OCI-LY7 (cell line): ENCODE data around the gene KCTD21. TPM values are rescaled to one million over a fixed set of nuclear protein-coding genes. Genes with fewer than 3 reads are reported as not detected.
A peak's percentile ranks its signal among the peaks of the same experiment; 100 is the strongest.

Experiments used
- BruUV-seq: library from RNA; stranded (reverse); fragments of 400-500 nt; replicated peaks from 2 replicates; lab custom pipeline; 2021; lab: Mats Ljungman, UMichigan
- CTCF ChIA-PET: fragments of 300-600 bp; sonication (Branson Sonifier 250); formaldehyde crosslinking; loops from one replicate; lab custom pipeline; 2022; ENCODE audit warnings: antibody characterized with exemption; ENCODE audit not compliant: unreplicated experiment; lab: Charles Lee
- POLR2A ChIA-PET: fragments of 300-600 bp; sonication (Branson Sonifier 250); formaldehyde crosslinking; loops from one replicate; lab custom pipeline; 2022; ENCODE audit warnings: antibody characterized with exemption; lab: Charles Lee
- DNase-seq: peaks from one replicate; pipeline ENCODE4 v3.0.0-alpha.2; 2015; ENCODE audit warnings: low spot score
- H2AFZ ChIP-seq: fragments of 200-600 bp; sonication (generic), shearing (Covaris generic); 2 replicates; pipeline ENCODE4 v1.6.1; 2014; ENCODE audit warnings: mild to moderate bottlenecking, antibody characterized with exemption, low read length, moderate library complexity
- H3K27ac ChIP-seq: fragments of 200-600 bp; sonication (generic); 2 replicates; pipeline ENCODE4 v1.5.1; 2014; ENCODE audit warnings: mixed run types, low read depth, mild to moderate bottlenecking, moderate library complexity, low read length, inconsistent platforms; ENCODE audit not compliant: poor library complexity, severe bottlenecking
- H3K36me3 ChIP-seq: fragments of 200-600 bp; sonication (generic); 2 replicates; pipeline ENCODE4 v1.6.1; 2014; ENCODE audit warnings: mild to moderate bottlenecking, antibody characterized with exemption, low read length, moderate library complexity, mixed read lengths; ENCODE audit not compliant: insufficient read depth
- H3K4me1 ChIP-seq: fragments of 200-600 bp; sonication (generic); 2 replicates; pipeline ENCODE4 v1.5.1; 2014; ENCODE audit warnings: mild to moderate bottlenecking, low read length; ENCODE audit not compliant: insufficient read depth, poor library complexity, severe bottlenecking
- H3K4me2 ChIP-seq: fragments of 200-600 bp; sonication (generic); 2 replicates; pipeline ENCODE4 v1.6.1; 2014; ENCODE audit warnings: mild to moderate bottlenecking, low read length
- H3K4me3 ChIP-seq: fragments of 200-600 bp; sonication (generic); 2 replicates; pipeline ENCODE4 v1.5.1; 2014; ENCODE audit warnings: mild to moderate bottlenecking, low read depth, low read length; ENCODE audit not compliant: poor library complexity, severe bottlenecking
- H3K79me2 ChIP-seq: fragments of 200-600 bp; sonication (generic); 2 replicates; pipeline ENCODE4 v1.6.1; 2016; ENCODE audit warnings: low read depth, mild to moderate bottlenecking, low read length, moderate library complexity, mixed read lengths; ENCODE audit not compliant: insufficient read depth
- H3K9me2 ChIP-seq: fragments of 200-600 bp; sonication (generic); 2 replicates; pipeline ENCODE4 v1.6.1; 2016; ENCODE audit warnings: mild to moderate bottlenecking, low read length, mixed read lengths; ENCODE audit not compliant: insufficient read depth
- H3K9me3 ChIP-seq: fragments of 200-600 bp; sonication (generic); 2 replicates; pipeline ENCODE4 v1.6.1; 2014; ENCODE audit warnings: mild to moderate bottlenecking, mixed run types, low read length, mixed read lengths
- H4K20me1 ChIP-seq: fragments of 200-600 bp; sonication (generic); 2 replicates; pipeline ENCODE4 v1.6.1; 2014; ENCODE audit warnings: mild to moderate bottlenecking, antibody characterized with exemption, low read length, moderate library complexity, mixed read lengths; ENCODE audit not compliant: insufficient read depth
- EZH2phosphoT487 ChIP-seq: fragments of 200-600 bp; sonication (generic); IDR thresholded peaks from 2 replicates; pipeline ENCODE4 v1.6.1; 2018; ENCODE audit warnings: low read depth, borderline replicate concordance, mild to moderate bottlenecking, mixed run types, antibody characterized with exemption, low read length, moderate library complexity, mixed read lengths
- intact Hi-C: fragments of 100-400 bp; cut with micrococcal nuclease; formaldehyde crosslinking; loops from one replicate; pipeline ENCODE4 v1.10.0; 2022; ENCODE audit not compliant: unreplicated experiment
- total RNA-seq, 2 experiments: library from RNA; depleted of rRNA in 1 of 2; stranded (reverse); fragments of >200 nt in 1 of 2; shearing (Covaris generic) in 1 of 2; gene quantifications; 2 replicates each; pipeline ENCODE4 v1.2.3, GENCODE V29; 2014 to 2022
- TF ChIP-seq, protein P1 (sequence below): fragments of 200-600 bp; sonication (generic); conservative IDR thresholded peaks from 2 replicates; pipeline ENCODE4 v1.5.1; 2014; ENCODE audit warnings: mild to moderate bottlenecking, antibody characterized with exemption, low read length, moderate library complexity, mixed read lengths

The KCTD21 gene
- total RNA-seq, 2 experiments from 2014 or later: 1.5 to 2.5 TPM

DNA sequence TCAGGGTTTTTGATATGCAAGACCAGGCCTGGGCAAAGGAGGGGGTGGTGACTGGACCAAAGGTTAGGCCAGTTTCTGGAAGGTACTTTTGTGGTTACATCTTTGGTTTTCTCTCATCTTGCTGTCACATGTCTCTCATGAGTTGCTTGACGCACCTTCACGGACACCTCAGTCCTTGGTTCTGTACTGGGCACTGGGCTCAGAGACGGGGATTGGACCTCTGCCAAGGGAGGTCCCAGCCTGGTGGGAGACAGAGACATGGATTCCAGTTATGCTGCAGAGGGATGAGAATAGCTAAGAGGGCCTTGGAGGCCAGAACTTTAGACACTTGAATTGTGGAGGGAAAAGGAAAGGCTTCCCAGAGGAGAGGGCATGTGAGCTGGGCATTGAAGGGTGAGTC is 1.9 kb upstream of the KCTD21 start:
- ChIA-PET CTCF (no interaction called here), POLR2A (interaction anchor here (1.7 to 2.2 kb wide), 2 partner anchors 10 to 51 kb away, joined by 4 to 5 read pairs; partner anchors contain the start of gene ALG8)
- Histone ChIP-seq H2AFZ (no peak overlapping the region; the same call in 1 of the 2 replicates), H3K9me3 (no peaks in the 10 kb centered on the region), H3K27ac (no peak overlapping the region), H3K4me1 (peaks cover 24% of the 10 kb centered on the region), H4K20me1 (no peaks in the 10 kb centered on the region), H3K4me3 (no peak overlapping the region), H3K4me2 (peak overlapping the region; percentile 84), H3K36me3 (no peaks in the 10 kb centered on the region), H3K79me2 (no peaks in the 10 kb centered on the region), H3K9me2 (no peaks in the 10 kb centered on the region)
- no TSS peak for BruUV-seq
- intact Hi-C loops: no loop called here
- TF ChIP-seq, protein P1, sequence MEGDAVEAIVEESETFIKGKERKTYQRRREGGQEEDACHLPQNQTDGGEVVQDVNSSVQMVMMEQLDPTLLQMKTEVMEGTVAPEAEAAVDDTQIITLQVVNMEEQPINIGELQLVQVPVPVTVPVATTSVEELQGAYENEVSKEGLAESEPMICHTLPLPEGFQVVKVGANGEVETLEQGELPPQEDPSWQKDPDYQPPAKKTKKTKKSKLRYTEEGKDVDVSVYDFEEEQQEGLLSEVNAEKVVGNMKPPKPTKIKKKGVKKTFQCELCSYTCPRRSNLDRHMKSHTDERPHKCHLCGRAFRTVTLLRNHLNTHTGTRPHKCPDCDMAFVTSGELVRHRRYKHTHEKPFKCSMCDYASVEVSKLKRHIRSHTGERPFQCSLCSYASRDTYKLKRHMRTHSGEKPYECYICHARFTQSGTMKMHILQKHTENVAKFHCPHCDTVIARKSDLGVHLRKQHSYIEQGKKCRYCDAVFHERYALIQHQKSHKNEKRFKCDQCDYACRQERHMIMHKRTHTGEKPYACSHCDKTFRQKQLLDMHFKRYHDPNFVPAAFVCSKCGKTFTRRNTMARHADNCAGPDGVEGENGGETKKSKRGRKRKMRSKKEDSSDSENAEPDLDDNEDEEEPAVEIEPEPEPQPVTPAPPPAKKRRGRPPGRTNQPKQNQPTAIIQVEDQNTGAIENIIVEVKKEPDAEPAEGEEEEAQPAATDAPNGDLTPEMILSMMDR: no peak
- no peak for TF ChIP-seq EZH2phosphoT487
- no peak for DNase-seq

DNA sequence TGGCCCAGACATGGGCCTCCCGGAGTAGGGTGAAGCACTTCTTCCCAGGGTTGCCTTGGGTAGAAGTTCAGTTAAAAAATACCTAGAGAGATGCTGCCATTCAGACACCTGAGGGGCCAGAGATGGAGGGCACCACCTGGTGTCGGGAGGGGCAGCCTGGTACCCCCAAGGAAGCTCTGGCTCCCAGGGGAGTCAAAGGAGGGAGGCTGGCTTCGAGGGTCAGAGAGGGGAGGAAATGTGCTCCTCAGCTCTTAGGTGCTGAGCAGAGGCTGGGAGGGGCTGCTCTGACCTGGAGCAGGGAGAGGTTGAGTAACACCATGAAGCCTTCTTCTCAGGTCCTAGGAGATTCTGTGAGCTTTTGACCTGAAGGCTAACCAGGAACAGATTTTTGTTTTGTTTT is 1.4 kb upstream of the KCTD21 start:
- Histone ChIP-seq H3K4me2 (peak overlapping the region; percentile 84), H3K9me2 (no peaks in the 10 kb centered on the region), H3K79me2 (no peaks in the 10 kb centered on the region), H2AFZ (no peak overlapping the region; the same call in 1 of the 2 replicates), H3K4me3 (peak overlapping the region; percentile 79), H3K27ac (no peak overlapping the region), H3K36me3 (no peaks in the 10 kb centered on the region), H3K4me1 (peaks cover 24% of the 10 kb centered on the region), H3K9me3 (no peaks in the 10 kb centered on the region), H4K20me1 (no peaks in the 10 kb centered on the region)
- DNase-seq: peak; percentile 39
- intact Hi-C loops: loop anchor here (2.0 kb wide), 2 partner anchors 33 to 195 kb away; partner anchors contain the start of gene INTS4
- no TSS peak for BruUV-seq
- ChIA-PET CTCF (no interaction called here), POLR2A (interaction anchor here (1.7 to 2.2 kb wide), 2 partner anchors 10 to 50 kb away, joined by 4 to 5 read pairs; partner anchors contain the start of gene ALG8)
- no peak for TF ChIP-seq EZH2phosphoT487

DNA sequence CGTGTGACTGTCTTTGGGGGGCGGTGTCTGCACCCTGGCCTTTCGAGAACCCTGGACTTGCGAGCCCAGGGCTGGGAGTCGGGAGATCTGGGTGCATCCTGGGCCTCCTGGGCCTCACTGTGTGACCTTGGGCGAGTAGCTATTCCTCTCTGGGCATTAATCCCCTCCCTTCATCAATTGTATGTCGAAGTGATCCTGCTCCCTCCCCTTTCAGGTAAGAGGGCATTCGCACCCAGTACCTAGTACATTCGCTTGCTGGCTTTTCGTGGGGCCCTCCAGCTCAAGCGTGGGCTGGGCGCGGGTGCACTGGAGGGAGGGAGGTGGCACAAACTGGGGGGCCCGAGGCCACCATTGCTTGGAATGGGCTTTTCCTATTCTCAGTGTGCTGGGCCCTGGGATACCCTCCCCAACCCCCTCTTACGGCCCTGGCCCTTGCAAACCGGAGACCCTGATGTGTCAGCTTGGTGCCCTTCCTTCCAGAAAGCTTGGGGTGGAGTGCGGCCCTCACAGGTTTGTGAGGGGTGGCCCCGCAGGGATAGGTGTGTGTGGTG is 823 bp upstream of the KCTD21 start:
- no peaks in the 10 kb centered on the region for H3K9me3 ChIP-seq
- no peak overlapping the region for H3K27ac ChIP-seq
- H3K4me3 ChIP-seq: peak overlapping the region; percentile 79
- TF ChIP-seq EZH2phosphoT487: no peak
- TF ChIP-seq, protein P1: no peak
- no peak for DNase-seq
- H3K4me1 ChIP-seq: peaks cover 24% of the 10 kb centered on the region
- POLR2A ChIA-PET: interaction anchor here (1.7 to 2.2 kb wide), 3 partner anchors 11 to 194 kb away, joined by 4 to 5 read pairs (median 5); partner anchors contain the start of gene ALG8
- no TSS peak for BruUV-seq
- H3K36me3 ChIP-seq: no peaks in the 10 kb centered on the region
- peak overlapping the region; percentile 84 for H3K4me2 ChIP-seq
- H2AFZ ChIP-seq: peak overlapping the region; percentile 83
- intact Hi-C loops: loop anchor here (2.0 kb wide), 2 partner anchors 34 to 194 kb away; partner anchors contain the start of gene INTS4
- CTCF ChIA-PET: interaction anchor here (0.8 to 1.0 kb wide), 2 partner anchors 41 to 57 kb away, joined by 3 read pairs; no protein-coding TSS in a partner anchor
- no peaks in the 10 kb centered on the region for H3K79me2 ChIP-seq
- H4K20me1 ChIP-seq: no peaks in the 10 kb centered on the region
- no peaks in the 10 kb centered on the region for H3K9me2 ChIP-seq
